Astrocyte of the cerebellum (primary cell): ENCODE results near the gene LMF2.

Experiments
- DNase-seq: peaks from one replicate; pipeline ENCODE4 v3.0.0-alpha.2; 2011; ENCODE audit warnings: low read depth
- H3K4me3 ChIP-seq: 2 replicates; pipeline ENCODE4 v1.5.1; 2011; ENCODE audit warnings: mild to moderate bottlenecking, low read depth, low read length, moderate library complexity
- in situ Hi-C: cut with HindIII; loops from 2 replicates; pipeline ENCODE4 v1.10.0; 2017; ENCODE audit warnings: low sequenced_read_pairs
- TF ChIP-seq, protein P1 (sequence below): IDR thresholded peaks from 2 replicates; pipeline ENCODE4 v1.5.1; 2012; ENCODE audit warnings: low read length, low read depth, moderate library complexity, mild to moderate bottlenecking; ENCODE audit errors: missing control alignments

The LMF2 gene

GRCh38 chr22:50502096-50502495 lies 5.4 kb downstream of the LMF2 start:
- no peak for DNase-seq
- TF ChIP-seq, protein P1, sequence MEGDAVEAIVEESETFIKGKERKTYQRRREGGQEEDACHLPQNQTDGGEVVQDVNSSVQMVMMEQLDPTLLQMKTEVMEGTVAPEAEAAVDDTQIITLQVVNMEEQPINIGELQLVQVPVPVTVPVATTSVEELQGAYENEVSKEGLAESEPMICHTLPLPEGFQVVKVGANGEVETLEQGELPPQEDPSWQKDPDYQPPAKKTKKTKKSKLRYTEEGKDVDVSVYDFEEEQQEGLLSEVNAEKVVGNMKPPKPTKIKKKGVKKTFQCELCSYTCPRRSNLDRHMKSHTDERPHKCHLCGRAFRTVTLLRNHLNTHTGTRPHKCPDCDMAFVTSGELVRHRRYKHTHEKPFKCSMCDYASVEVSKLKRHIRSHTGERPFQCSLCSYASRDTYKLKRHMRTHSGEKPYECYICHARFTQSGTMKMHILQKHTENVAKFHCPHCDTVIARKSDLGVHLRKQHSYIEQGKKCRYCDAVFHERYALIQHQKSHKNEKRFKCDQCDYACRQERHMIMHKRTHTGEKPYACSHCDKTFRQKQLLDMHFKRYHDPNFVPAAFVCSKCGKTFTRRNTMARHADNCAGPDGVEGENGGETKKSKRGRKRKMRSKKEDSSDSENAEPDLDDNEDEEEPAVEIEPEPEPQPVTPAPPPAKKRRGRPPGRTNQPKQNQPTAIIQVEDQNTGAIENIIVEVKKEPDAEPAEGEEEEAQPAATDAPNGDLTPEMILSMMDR: no peak
- in situ Hi-C loops: no loop called here
- H3K4me3 ChIP-seq: no peak overlapping the region

DNA sequence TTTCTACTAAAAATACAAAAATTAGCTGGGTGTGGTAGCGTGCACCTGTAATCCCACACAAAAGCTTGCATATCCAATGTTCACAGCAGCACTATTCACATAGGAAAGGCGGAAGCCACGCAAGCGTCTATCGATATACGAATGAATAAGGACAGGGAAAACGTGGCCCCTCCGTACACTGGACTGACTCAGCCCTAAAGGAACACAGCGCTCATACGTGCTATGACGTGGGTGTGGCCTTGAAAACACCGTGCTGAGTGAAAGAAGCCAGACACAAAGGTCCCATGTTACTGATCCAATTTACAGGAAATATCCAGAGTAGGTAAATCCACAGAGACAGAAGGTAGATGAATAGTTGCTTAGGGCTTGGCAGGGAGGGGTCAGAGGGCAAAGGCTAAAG lies 7.0 kb downstream of the LMF2 start:
- in situ Hi-C loops: no loop called here
- DNase-seq: no peak
- TF ChIP-seq, protein P1: no peak
- no peak overlapping the region for H3K4me3 ChIP-seq

- H3K4me3 ChIP-seq: no peak overlapping the region
- TF ChIP-seq, protein P1: peak; percentile 68
- in situ Hi-C loops: no loop called here
- no peak for DNase-seq
Observed at GRCh38 chr22:50498322-50498890, 9.1 kb downstream of the LMF2 start.

DNA sequence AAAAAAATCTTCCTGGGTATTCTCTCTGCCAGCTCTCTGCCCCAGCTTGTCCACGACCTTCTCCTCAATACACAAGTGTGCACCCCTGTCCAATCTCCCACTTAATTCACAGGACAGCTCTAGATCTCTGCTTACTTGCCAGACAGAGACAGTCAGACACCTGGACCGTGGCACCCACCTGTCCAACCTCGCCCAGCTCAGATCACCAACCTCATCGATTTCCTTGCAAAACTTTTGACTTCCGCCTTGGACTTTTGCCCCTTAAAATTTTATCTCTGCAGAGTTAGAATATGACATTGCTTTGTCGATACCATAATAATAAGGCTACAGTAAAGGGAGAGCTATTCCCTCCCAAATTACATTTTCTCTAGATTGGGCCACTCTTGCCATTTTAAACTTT lies 10.4 kb downstream of the LMF2 start:
- in situ Hi-C loops: no loop called here
- H3K4me3 ChIP-seq: no peak overlapping the region
- TF ChIP-seq, protein P1: no peak
- no peak for DNase-seq

DNA sequence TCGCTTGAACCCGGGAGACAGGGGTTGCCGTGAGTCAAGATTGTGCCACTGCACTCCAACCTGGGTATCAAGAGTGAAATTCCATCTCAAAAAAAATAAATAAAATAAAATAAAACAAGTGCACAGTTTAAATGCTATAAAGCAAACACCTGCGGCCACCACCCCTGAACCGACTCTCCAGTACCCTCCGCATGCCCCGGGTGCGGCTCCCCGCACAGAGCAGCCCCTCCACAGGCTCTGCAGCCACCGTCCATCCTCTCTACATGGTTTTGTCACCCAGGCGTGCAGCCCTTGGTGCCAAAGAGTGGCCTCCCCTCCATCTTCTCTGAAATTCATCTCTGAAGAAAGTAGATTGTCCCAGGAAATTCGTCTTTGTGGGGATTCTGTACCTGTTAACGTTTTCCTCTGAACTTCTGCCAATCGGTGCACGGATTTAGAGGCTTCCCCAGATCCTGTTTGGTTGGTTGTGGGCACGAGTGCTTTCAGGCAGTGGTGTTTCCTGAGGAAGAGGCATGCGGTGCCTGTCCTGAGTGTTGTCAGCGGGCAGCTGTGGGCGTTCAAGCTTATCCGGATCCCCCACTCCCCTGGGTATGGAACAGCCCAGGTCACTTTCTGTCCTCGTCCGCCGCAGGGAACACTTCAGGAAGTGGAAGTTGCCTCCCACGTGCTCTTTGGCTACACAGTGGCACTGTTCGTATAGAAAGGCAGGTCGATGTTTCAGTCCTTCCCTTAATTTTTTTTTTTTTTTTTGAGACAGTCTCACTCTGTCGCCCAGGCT lies 16.8 kb downstream of the LMF2 start:
- H3K4me3 ChIP-seq: no peak overlapping the region
- TF ChIP-seq, protein P1: no peak
- in situ Hi-C loops: no loop called here
- no peak for DNase-seq

DNA sequence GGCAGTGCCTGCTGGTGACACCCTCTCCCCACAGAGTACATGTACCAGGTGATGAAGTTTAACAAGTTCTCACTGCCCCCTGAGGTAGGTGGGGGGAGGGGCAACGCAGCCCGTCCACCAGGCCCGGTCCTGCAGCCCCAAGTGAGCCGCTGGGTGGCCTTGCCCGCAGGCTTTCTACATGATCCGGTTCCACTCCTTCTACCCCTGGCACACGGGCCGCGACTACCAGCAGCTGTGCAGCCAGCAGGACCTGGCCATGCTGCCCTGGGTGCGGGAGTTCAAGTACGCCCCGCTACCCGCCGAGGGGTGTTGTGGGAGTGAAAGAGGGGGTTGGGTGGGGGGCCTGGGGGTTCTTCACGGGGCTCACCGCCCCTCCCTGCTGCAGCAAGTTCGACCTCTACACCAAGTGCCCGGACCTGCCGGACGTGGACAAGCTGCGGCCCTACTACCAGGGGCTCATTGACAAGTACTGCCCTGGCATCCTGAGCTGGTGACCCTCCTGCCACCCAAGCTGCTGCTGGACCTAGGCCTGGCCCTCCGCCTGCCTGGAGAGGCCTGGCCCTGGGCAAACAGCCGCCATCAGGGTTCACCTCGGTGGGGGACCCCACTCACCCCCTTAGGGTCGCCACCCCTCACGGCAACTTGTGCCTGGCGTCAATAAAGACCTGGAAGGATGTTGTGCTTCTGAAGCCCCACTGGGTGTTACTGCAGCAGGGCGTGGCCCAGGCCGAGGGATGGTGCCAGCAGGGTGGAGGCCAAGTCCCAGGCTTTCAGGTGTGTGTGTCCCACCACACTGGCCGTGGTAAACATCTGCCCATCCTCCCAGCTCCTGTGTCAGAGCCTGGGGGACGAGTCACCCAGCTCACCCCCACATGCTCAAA lies 17.9 kb downstream of the LMF2 start:
- no peak overlapping the region for H3K4me3 ChIP-seq
- in situ Hi-C loops: loop anchor here (10.0 kb wide), 1 partner anchor 135 kb away; no protein-coding TSS in a partner anchor
- DNase-seq: no peak
- TF ChIP-seq, protein P1: no peak
